Measurements from ENCODE around the gene ATP6V0D1. TPM values are rescaled to one million over a fixed set of nuclear protein-coding genes. Genes with fewer than 3 reads are reported as not detected.

ATP6V0D1 gene
- total RNA-seq, 1 experiment from 2014 or later: 43.0 TPM

- WGBS (ENCODE audit: extremely low coverage, insufficient read length, low lambda C conversion rate): no CpG with 5 or more reads among the region's 14 CpGs
- no peak overlapping the region for H4K5ac ChIP-seq (ENCODE audit: insufficient read length, low read depth, low read length)
- no peak overlapping the region for H2BK120ac ChIP-seq (ENCODE audit: low read depth, low read length, poor library complexity, severe bottlenecking)
- no peaks in the 10 kb centered on the region for H3K79me1 ChIP-seq (ENCODE audit: insufficient read depth, low read depth, low read length, poor library complexity, severe bottlenecking)
- H3K4me1 ChIP-seq (ENCODE audit: insufficient read depth, low read length): peaks cover 2% of the 10 kb centered on the region; the same call in 1 of the 2 replicates
- H2BK20ac ChIP-seq (ENCODE audit: low read depth, low read length, poor library complexity, severe bottlenecking): no peak overlapping the region
- H3T11ph ChIP-seq (ENCODE audit: low read length): no peak overlapping the region
- Mint-ChIP-seq H3K27ac (no peak overlapping the region; a peak in 1 of 7 replicates), H3K27me3 (ENCODE audit: low read depth) (peaks cover 42% of the 10 kb centered on the region), H3K9me3 (no peaks in the 10 kb centered on the region), H3K4me3 (no peak overlapping the region), H3K4me1 (peaks cover 26 to 36% of the 10 kb centered on the region in 2 experiments), H3K36me3 (ENCODE audit: insufficient read depth in 1 of 3, low read depth in 3 of 3) (peaks cover 0 to 1% (median 0%) of the 10 kb centered on the region in 3 experiments; a peak in 1 of 7 replicates)
- no peak overlapping the region for H4K8ac ChIP-seq (replicated peaks; ENCODE audit: insufficient read length, low read depth, low read length)
- H3K27me3 ChIP-seq (ENCODE audit: insufficient read depth, low read length): no peaks in the 10 kb centered on the region; the same call in 1 of the 2 replicates
- H3K9me3 ChIP-seq (ENCODE audit: control insufficient read depth, low read depth, low read length): no peaks in the 10 kb centered on the region
- no peak overlapping the region for H2BK15ac ChIP-seq (ENCODE audit: low read depth, low read length)
- H3K23ac ChIP-seq (ENCODE audit: insufficient read length, low read depth, low read length): no peak overlapping the region
- H2AK5ac ChIP-seq (ENCODE audit: insufficient read length, low read length): no peak overlapping the region
- no peak overlapping the region for H2BK12ac ChIP-seq (ENCODE audit: insufficient read length, low read depth, low read length)
- no peak overlapping the region for H4K91ac ChIP-seq (ENCODE audit: insufficient read length, low read depth, low read length)
- no peak overlapping the region for H3K18ac ChIP-seq (ENCODE audit: insufficient read length, low read depth, low read length)
- H3K4ac ChIP-seq (ENCODE audit: low read depth, low read length): no peak overlapping the region
- no peaks in the 10 kb centered on the region for H3K23me2 ChIP-seq (ENCODE audit: insufficient read length, low read depth, low read length, poor library complexity, severe bottlenecking)
- no peaks in the 10 kb centered on the region for H3K79me2 ChIP-seq (ENCODE audit: insufficient read depth, low read length)
- TF ChIP-seq, protein P1, sequence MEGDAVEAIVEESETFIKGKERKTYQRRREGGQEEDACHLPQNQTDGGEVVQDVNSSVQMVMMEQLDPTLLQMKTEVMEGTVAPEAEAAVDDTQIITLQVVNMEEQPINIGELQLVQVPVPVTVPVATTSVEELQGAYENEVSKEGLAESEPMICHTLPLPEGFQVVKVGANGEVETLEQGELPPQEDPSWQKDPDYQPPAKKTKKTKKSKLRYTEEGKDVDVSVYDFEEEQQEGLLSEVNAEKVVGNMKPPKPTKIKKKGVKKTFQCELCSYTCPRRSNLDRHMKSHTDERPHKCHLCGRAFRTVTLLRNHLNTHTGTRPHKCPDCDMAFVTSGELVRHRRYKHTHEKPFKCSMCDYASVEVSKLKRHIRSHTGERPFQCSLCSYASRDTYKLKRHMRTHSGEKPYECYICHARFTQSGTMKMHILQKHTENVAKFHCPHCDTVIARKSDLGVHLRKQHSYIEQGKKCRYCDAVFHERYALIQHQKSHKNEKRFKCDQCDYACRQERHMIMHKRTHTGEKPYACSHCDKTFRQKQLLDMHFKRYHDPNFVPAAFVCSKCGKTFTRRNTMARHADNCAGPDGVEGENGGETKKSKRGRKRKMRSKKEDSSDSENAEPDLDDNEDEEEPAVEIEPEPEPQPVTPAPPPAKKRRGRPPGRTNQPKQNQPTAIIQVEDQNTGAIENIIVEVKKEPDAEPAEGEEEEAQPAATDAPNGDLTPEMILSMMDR (conservative IDR thresholded peaks at IDR 0.05): no peak
- DNase-seq: no peak
- no peak overlapping the region for H2BK5ac ChIP-seq (ENCODE audit: insufficient read length, low read length)
- no peak overlapping the region for H3K4me2 ChIP-seq (ENCODE audit: insufficient read depth, insufficient read length, low read length)
- H2AFZ ChIP-seq (ENCODE audit: low read length): no peak overlapping the region
- H4K20me1 ChIP-seq (ENCODE audit: control insufficient read depth, insufficient read depth, insufficient read length): peaks cover 2% of the 10 kb centered on the region
- H3K56ac ChIP-seq (ENCODE audit: insufficient read length, low read depth, low read length): no peak overlapping the region
- H3K27ac ChIP-seq (ENCODE audit: insufficient read length, low read depth, low read length): no peak overlapping the region
- H3K14ac ChIP-seq (ENCODE audit: insufficient read depth, low read length): no peak overlapping the region
- H3K9ac ChIP-seq (ENCODE audit: extremely low read depth, insufficient read length, low read length): no peak overlapping the region
Observed at GRCh38 chr16:67400901-67401300, 80.1 kb downstream of the ATP6V0D1 start.

Measured in H9 (cell line).